ENCODE data around the gene NOD2. TPM values are rescaled to one million over a fixed set of nuclear protein-coding genes. Genes with fewer than 3 reads are reported as not detected.
A peak's percentile ranks its signal among the peaks of the same experiment; 100 is the strongest.

NOD2 gene
- total RNA-seq, 1 experiment from 2014 or later: 0.05 TPM

GRCh38 chr16:50721549-50722404 lies 28.4 kb downstream of the NOD2 start:
- no peaks in the 10 kb centered on the region for H3K9me3 ChIP-seq (replicated peaks)

GRCh38 chr16:50722405-50722737 lies 29.0 kb downstream of the NOD2 start:
- Histone ChIP-seq H3K9me3 (replicated peaks) (no peaks in the 10 kb centered on the region), H3K4me3 (no peak overlapping the region), H3K27ac (no peak overlapping the region), H3K36me3 (no peaks in the 10 kb centered on the region), H3K4me1 (replicated peaks) (no peaks in the 10 kb centered on the region), H3K27me3 (replicated peaks) (no peaks in the 10 kb centered on the region)
- DNase-seq (ENCODE audit: low read depth in 1 of 2, low spot score in 2 of 2): no peak

More at GRCh38 chr16:50721549-50722404, 28.4 kb downstream of the NOD2 start:
- H3K27me3 ChIP-seq (replicated peaks): no peaks in the 10 kb centered on the region
- no peak for DNase-seq (ENCODE audit: low read depth in 1 of 2, low spot score in 2 of 2)
- H3K27ac ChIP-seq: no peak overlapping the region
- H3K36me3 ChIP-seq: no peaks in the 10 kb centered on the region
- no peaks in the 10 kb centered on the region for H3K4me1 ChIP-seq (replicated peaks)
- no peak overlapping the region for H3K4me3 ChIP-seq

- Histone ChIP-seq H3K27me3 (replicated peaks) (no peaks in the 10 kb centered on the region), H3K4me1 (replicated peaks) (no peaks in the 10 kb centered on the region), H3K9me3 (replicated peaks) (no peaks in the 10 kb centered on the region), H3K36me3 (no peaks in the 10 kb centered on the region), H3K27ac (no peak overlapping the region), H3K4me3 (no peak overlapping the region)
- DNase-seq (ENCODE audit: low read depth in 1 of 2, low spot score in 2 of 2): no peak
These were observed 29.6 kb downstream of the NOD2 start for GRCh38 chr16:50722960-50723359.

- no peak for DNase-seq (ENCODE audit: low read depth in 1 of 2, low spot score in 2 of 2)
- Histone ChIP-seq H3K4me3 (no peak overlapping the region), H3K36me3 (no peaks in the 10 kb centered on the region), H3K27ac (no peak overlapping the region), H3K4me1 (replicated peaks) (no peaks in the 10 kb centered on the region), H3K27me3 (replicated peaks) (no peaks in the 10 kb centered on the region), H3K9me3 (replicated peaks) (no peaks in the 10 kb centered on the region)
These were observed 30.9 kb downstream of the NOD2 start for GRCh38 chr16:50724306-50724705.

- H3K4me1 ChIP-seq (replicated peaks): no peaks in the 10 kb centered on the region
- no peak for DNase-seq (ENCODE audit: low read depth in 1 of 2, low spot score in 2 of 2)
- H3K9me3 ChIP-seq (replicated peaks): no peaks in the 10 kb centered on the region
- no peak overlapping the region for H3K27ac ChIP-seq
- H3K27me3 ChIP-seq (replicated peaks): no peaks in the 10 kb centered on the region
- no peaks in the 10 kb centered on the region for H3K36me3 ChIP-seq
- no peak overlapping the region for H3K4me3 ChIP-seq
These were observed 38.0 kb downstream of the NOD2 start for GRCh38 chr16:50731130-50731988.

DNA sequence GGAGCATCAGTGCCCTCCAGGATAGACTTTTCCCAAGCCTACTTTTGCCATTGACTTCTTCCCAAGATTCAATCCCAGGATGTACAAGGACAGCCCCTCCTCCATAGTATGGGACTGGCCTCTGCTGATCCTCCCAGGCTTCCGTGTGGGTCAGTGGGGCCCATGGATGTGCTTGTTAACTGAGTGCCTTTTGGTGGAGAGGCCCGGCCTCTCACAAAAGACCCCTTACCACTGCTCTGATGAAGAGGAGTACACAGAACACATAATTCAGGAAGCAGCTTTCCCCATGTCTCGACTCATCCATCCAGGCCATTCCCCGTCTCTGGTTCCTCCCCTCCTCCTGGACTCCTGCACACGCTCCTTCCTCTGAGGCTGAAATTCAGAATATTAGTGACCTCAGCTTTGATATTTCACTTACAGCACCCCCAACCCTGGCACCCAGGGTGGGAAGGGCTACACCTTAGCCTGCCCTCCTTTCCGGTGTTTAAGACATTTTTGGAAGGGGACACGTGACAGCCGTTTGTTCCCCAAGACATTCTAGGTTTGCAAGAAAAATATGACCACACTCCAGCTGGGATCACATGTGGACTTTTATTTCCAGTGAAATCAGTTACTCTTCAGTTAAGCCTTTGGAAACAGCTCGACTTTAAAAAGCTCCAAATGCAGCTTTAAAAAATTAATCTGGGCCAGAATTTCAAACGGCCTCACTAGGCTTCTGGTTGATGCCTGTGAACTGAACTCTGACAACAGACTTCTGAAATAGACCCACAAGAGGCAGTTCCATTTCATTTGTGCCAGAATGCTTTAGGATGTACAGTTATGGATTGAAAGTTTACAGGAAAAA lies 38.8 kb downstream of the NOD2 start:
- H3K27ac ChIP-seq: no peak overlapping the region
- no peaks in the 10 kb centered on the region for H3K36me3 ChIP-seq
- H3K4me1 ChIP-seq (replicated peaks): no peaks in the 10 kb centered on the region
- no peaks in the 10 kb centered on the region for H3K9me3 ChIP-seq (replicated peaks)
- no peaks in the 10 kb centered on the region for H3K27me3 ChIP-seq (replicated peaks)
- H3K4me3 ChIP-seq: no peak overlapping the region
- no peak for DNase-seq (ENCODE audit: low read depth in 1 of 2, low spot score in 2 of 2)

DNA sequence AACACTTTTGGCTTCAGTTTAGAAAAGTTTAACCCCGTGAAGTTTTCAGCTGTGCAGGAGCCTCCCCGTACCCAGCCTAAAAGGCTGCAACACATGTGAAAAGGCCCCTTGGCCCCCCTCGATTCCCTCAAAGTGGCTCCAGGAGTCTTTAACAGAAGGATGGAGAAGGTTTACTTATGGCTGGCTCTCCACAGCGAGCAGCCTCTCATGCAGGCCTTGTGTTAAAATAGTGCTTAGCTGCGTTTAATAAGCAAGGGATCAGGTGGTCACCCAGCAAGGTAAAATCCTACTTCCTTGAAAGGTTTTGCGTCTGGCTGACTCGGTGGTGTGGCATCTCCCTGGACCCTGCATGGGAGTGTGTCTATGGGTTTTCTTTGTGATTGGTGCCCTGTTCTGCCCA lies 40.1 kb downstream of the NOD2 start:
- H3K4me1 ChIP-seq (replicated peaks): no peaks in the 10 kb centered on the region
- H3K27ac ChIP-seq: no peak overlapping the region
- H3K27me3 ChIP-seq (replicated peaks): no peaks in the 10 kb centered on the region
- H3K36me3 ChIP-seq: no peaks in the 10 kb centered on the region
- H3K4me3 ChIP-seq: no peak overlapping the region
- H3K9me3 ChIP-seq (replicated peaks): no peaks in the 10 kb centered on the region
- DNase-seq (ENCODE audit: low read depth in 1 of 2, low spot score in 2 of 2): no peak

DNA sequence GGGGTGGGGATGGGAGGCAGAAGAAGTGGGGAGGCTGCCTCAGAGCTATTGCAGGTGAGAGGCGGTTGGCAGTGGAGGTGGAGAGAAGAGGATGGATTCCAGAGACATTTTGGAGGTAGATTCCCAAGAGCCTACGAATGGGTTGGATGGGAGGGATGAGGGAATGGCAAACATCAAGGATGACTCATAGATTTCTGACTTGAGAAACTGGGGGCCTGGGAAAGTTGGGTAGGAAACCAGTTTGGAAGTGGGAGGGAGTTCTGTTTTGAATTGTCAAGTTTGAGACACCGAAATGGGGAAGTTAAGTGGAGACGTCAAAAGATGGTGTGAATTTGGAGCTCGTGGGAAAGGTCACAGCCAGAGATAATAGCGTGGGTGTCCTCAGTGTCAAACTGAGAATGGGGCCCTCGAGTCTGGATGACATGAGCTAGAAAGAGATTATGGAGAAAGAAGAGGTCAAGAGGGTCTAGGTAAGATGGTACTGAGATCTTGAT lies 42.3 kb downstream of the NOD2 start:
- no peak for DNase-seq (ENCODE audit: low read depth in 1 of 2, low spot score in 2 of 2)
- Histone ChIP-seq H3K27me3 (replicated peaks) (no peaks in the 10 kb centered on the region), H3K4me1 (replicated peaks) (peaks cover 1% of the 10 kb centered on the region; the same call in 1 of the 2 replicates), H3K4me3 (no peak overlapping the region), H3K36me3 (no peaks in the 10 kb centered on the region), H3K27ac (no peak overlapping the region), H3K9me3 (replicated peaks) (no peaks in the 10 kb centered on the region)

- Histone ChIP-seq H3K27me3 (replicated peaks) (no peaks in the 10 kb centered on the region), H3K27ac (no peak overlapping the region), H3K9me3 (replicated peaks) (no peaks in the 10 kb centered on the region), H3K36me3 (no peaks in the 10 kb centered on the region), H3K4me3 (no peak overlapping the region), H3K4me1 (replicated peaks) (peaks cover 9% of the 10 kb centered on the region)
- DNase-seq (ENCODE audit: low read depth in 1 of 2, low spot score in 2 of 2): no peak
These were observed 43.0 kb downstream of the NOD2 start for GRCh38 chr16:50736448-50736847.

DNA sequence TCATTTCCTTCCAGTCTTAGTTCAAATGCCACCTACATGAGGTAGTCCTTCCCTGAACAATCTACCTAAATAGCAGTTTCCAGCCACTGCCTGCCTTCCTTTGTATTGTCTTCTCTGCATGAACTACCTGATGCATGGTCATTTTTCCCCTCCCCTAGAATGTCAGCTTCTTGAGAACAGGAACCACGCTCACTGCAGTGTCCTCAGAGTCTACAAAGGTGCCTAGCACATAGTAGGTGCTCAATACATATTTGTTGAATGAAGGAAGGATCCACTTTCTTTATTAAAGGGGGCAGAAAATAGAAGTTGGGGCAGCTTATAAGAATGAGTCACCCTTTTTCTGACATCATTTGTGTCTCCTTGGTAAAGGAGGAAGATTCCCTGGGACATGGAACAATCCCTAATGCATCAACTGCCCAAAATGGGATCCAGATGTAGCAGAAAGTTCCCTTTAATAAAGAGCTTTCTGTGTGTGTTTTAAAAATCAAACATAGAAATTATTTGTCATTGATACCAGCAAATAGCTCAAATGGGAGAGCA lies 44.1 kb downstream of the NOD2 start:
- H3K27ac ChIP-seq: no peak overlapping the region
- H3K4me3 ChIP-seq: no peak overlapping the region
- no peak for DNase-seq (ENCODE audit: low read depth in 1 of 2, low spot score in 2 of 2)
- peaks cover 9% of the 10 kb centered on the region for H3K4me1 ChIP-seq (replicated peaks)
- peaks cover 6% of the 10 kb centered on the region for H3K36me3 ChIP-seq
- no peaks in the 10 kb centered on the region for H3K9me3 ChIP-seq (replicated peaks)
- H3K27me3 ChIP-seq (replicated peaks): no peaks in the 10 kb centered on the region

DNA sequence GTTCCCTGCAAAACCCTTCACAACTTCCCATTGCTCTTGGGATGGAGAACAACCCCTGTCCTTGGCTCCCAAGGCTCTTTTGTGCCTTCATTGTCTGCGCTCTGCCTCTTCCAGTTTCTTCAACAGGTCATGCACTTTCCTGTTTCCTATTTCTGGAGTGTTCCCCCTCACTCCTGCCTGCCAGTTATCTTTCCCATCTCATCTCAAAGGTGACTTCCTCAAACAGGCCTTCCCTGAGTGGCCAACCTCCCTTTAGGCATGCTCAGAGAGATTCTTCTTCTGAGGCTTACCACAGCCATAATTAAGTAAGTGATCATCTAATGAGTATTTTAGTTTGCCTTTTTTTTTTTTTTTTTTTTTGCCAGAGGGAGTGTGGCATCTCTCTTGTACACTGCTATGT lies 45.6 kb downstream of the NOD2 start:
- no peak overlapping the region for H3K4me3 ChIP-seq
- peaks cover 6% of the 10 kb centered on the region for H3K36me3 ChIP-seq
- no peak for DNase-seq (ENCODE audit: low read depth in 1 of 2, low spot score in 2 of 2)
- H3K4me1 ChIP-seq (replicated peaks): peaks cover 14% of the 10 kb centered on the region
- H3K9me3 ChIP-seq (replicated peaks): no peaks in the 10 kb centered on the region
- no peaks in the 10 kb centered on the region for H3K27me3 ChIP-seq (replicated peaks)
- no peak overlapping the region for H3K27ac ChIP-seq

DNA sequence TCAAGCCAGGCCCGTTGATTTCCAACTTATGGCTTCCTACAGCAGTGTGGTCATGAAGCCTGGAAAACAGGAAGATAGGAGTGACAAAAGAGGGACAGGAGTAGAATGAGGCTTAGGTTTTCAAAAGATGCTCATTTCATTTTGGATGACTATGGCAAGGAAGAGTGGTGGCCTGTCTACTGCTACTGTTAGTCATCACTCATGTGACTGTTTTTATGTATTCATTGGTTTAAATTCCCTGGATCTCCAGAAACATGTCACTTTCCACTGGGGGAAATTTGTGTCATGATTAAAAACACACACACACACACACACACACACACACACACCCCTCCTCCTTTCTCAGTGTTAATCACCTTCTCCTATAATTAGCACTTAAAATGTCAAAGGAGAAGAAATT lies 47.3 kb downstream of the NOD2 start:
- DNase-seq (ENCODE audit: low read depth in 1 of 2, low spot score in 2 of 2): no peak
- H3K4me3 ChIP-seq: no peak overlapping the region

GRCh38 chr16:50741225-50741780 lies 47.9 kb downstream of the NOD2 start:
- Histone ChIP-seq H3K27me3 (replicated peaks) (no peaks in the 10 kb centered on the region), H3K4me3 (peak overlapping the region; percentile 88), H3K36me3 (peaks cover 11% of the 10 kb centered on the region), H3K4me1 (replicated peaks) (peaks cover 17% of the 10 kb centered on the region), H3K27ac (peak overlapping the region; percentile 22), H3K9me3 (replicated peaks) (no peaks in the 10 kb centered on the region)
- DNase-seq (ENCODE audit: low read depth in 1 of 2, low spot score in 2 of 2): no peak

More for the DNA sequence above, 47.3 kb downstream of the NOD2 start:
- Histone ChIP-seq H3K27me3 (replicated peaks) (no peaks in the 10 kb centered on the region), H3K4me1 (replicated peaks) (peaks cover 17% of the 10 kb centered on the region), H3K9me3 (replicated peaks) (no peaks in the 10 kb centered on the region), H3K27ac (no peak overlapping the region), H3K36me3 (peaks cover 9% of the 10 kb centered on the region)
